Thymus (tissue), 11 donors: ENCODE data around the gene ALS2. TPM values are rescaled to one million over a fixed set of nuclear protein-coding genes. Genes with fewer than 3 reads are reported as not detected.

ENCODE experiments used
- DNase-seq, 9 donors: peaks; one replicate each; pipeline ENCODE4 v3.0.0-alpha.2; 2013; ENCODE audit warnings: low spot score in 9 of 9, low read depth in 6 of 9, missing footprints in 1 of 9
- H3K27ac ChIP-seq, 2 donors: one replicate each; pipeline ENCODE4 v1.5.1; 2013; ENCODE audit warnings: control low read depth in 1 of 2, low read depth in 1 of 2, low read length in 1 of 2, mild to moderate bottlenecking in 1 of 2, moderate library complexity in 1 of 2
- H3K27me3 ChIP-seq, 2 donors: one replicate each; pipeline ENCODE4 v1.5.1; 2013; ENCODE audit warnings: low read length in 1 of 2; ENCODE audit not compliant: control insufficient read depth in 2 of 2, insufficient read depth in 1 of 2
- H3K36me3 ChIP-seq, 2 donors: one replicate each; pipeline ENCODE4 v1.5.1; 2013; ENCODE audit warnings: low read length in 1 of 2, mild to moderate bottlenecking in 1 of 2, moderate library complexity in 1 of 2; ENCODE audit not compliant: control insufficient read depth in 2 of 2, insufficient read depth in 2 of 2
- H3K4me1 ChIP-seq, 2 donors: one replicate each; pipeline ENCODE4 v1.5.1; 2013; ENCODE audit warnings: low read length in 2 of 2; ENCODE audit not compliant: control insufficient read depth in 2 of 2, insufficient read depth in 2 of 2
- H3K4me3 ChIP-seq, 2 donors: one replicate each; pipeline ENCODE4 v1.5.1; 2013; ENCODE audit warnings: low read length in 2 of 2, control low read depth in 1 of 2, mild to moderate bottlenecking in 1 of 2
- H3K9me3 ChIP-seq, 2 donors: one replicate each; pipeline ENCODE4 v1.5.1; 2013; ENCODE audit warnings: low read length in 1 of 2, mild to moderate bottlenecking in 1 of 2; ENCODE audit not compliant: control insufficient read depth in 2 of 2, insufficient read depth in 1 of 2
- WGBS: extraction: QIAGEN DNeasy Blood & Tissue Kit; methylation state at CpG from one replicate; pipeline ENCODE4 v1.1.7; 2013; 5-methylcytosine and 5-hydroxymethylcytosine counted together
- polyA plus RNA-seq: library from polyadenylated mRNA; stranded (reverse); fragments of 200-250 nt; gene quantifications from one replicate; pipeline ENCODE4 v1.2.3, GENCODE V29; 2013
- total RNA-seq: library from RNA; stranded (reverse); fragments of 120-200 nt; gene quantifications from one replicate; pipeline ENCODE4 v1.2.4, GENCODE V29; 2013
- donor health status: healthy.

Gene ALS2
- total and polyA plus RNA-seq, 2 donors = 8.1 to 10.3 TPM

DNA sequence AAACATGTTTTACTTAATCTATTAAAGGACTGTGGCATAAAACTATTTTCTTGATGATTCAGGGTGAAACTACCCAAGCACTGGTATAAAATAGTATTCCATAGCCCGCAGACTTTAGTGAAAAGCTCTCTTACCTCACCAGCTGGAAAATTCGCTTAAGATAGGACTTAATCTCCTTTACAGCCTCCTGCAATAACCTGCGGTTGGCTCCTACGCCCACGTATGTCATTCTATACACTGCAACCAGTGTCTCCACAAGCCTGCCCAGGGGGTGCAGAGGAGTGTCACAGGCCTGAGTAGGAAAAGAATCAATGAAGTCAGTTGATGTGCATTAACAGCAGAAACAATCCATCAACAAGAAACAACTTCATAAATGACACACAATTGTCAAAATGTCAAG, 71.0 kb downstream of the ALS2 start:
- Histone ChIP-seq H3K27ac (no peak overlapping the region), H3K9me3 (no peaks in the 10 kb centered on the region), H3K36me3 (peaks cover 11 to 13% of the 10 kb centered on the region in 2 donors), H3K27me3 (no peaks in the 10 kb centered on the region), H3K4me1 (no peaks in the 10 kb centered on the region), H3K4me3 (no peak overlapping the region)
- DNase-seq = no peak
- 98% methylated on average over 5 of the region's 5 CpGs for WGBS

DNA sequence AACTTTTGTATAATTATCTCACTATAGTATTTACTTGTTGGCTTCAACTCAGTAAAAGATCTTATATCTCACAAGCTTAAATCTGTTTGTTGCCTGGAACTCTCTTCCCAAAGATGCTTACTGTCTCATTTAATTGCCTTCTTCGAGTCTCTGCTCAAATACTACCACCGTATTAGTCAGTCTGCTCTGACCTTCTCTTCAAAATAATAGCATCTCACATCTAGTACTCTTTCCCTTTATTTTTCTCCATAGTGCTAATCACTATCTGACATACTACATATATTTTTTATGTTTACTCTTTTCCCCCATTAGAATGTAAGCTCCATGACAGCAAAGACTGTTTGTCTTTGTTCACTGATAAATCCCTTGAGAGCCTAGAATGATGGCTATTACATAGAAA, 71.7 kb downstream of the ALS2 start:
- no peak overlapping the region for H3K4me3 ChIP-seq
- H3K27me3 ChIP-seq = no peaks in the 10 kb centered on the region
- DNase-seq = no peak
- no peaks in the 10 kb centered on the region for H3K4me1 ChIP-seq
- peaks cover 4 to 8% of the 10 kb centered on the region in 2 donors for H3K36me3 ChIP-seq
- no peak overlapping the region for H3K27ac ChIP-seq
- 96% methylated on average over 2 of the region's 2 CpGs for WGBS
- H3K9me3 ChIP-seq = no peaks in the 10 kb centered on the region

DNA sequence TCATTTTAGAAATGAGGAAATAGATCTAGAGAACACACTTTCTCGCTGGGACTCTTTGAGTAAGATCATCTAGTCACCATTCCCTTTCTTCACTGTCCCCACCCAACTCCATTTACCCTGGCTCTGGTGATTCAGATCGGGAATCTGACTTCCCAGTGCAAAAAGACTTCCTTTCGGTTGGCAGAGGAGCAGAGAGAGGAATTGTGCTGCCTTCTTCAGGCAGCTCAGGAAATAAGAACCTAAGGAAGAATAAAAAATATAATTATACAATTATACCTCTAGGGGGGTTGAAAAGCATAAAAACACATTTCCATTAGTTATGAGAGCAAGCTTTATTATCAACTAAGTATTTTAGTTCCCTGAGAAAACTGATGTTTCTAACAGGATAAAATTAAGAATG, 73.0 kb downstream of the ALS2 start:
- no peaks in the 10 kb centered on the region for H3K27me3 ChIP-seq
- H3K9me3 ChIP-seq = no peaks in the 10 kb centered on the region
- 93% methylated on average over 3 of the region's 3 CpGs for WGBS
- H3K4me1 ChIP-seq = no peaks in the 10 kb centered on the region
- peaks cover 3 to 7% of the 10 kb centered on the region in 2 donors for H3K36me3 ChIP-seq
- DNase-seq = no peak
- no peak overlapping the region for H3K4me3 ChIP-seq
- no peak overlapping the region for H3K27ac ChIP-seq

GRCh38 chr2:201707142-201707541, 73.6 kb downstream of the ALS2 start:
- Histone ChIP-seq H3K27ac (no peak overlapping the region), H3K36me3 (peaks cover 3 to 7% of the 10 kb centered on the region in 2 donors), H3K9me3 (no peaks in the 10 kb centered on the region), H3K27me3 (no peaks in the 10 kb centered on the region), H3K4me3 (no peak overlapping the region), H3K4me1 (no peaks in the 10 kb centered on the region)
- WGBS = 97% methylated on average over 1 of the region's 1 CpG
- no peak for DNase-seq

DNA sequence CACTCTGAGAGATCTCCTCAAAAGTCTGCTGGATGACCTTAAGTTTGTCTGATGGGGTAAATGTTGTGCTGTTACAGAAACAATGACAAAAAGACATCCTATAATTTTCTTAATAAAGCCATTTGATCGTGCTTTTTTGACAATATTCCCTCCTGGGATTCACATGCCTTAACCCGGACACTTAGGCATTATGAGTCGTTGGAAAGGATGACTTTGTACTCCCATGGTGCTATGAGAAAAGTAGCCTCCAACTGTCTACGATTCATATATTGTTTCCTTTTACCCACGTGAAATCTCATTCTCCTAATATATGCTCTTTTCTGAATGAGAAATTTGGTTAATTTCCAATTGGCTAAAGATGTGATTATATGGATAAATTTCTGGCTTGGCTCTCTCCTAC, 76.2 kb downstream of the ALS2 start:
- H3K27ac ChIP-seq = no peak overlapping the region
- no peak overlapping the region for H3K4me3 ChIP-seq
- DNase-seq = no peak
- H3K36me3 ChIP-seq = peaks cover 3 to 12% of the 10 kb centered on the region in 2 donors
- no peaks in the 10 kb centered on the region for H3K4me1 ChIP-seq
- no peaks in the 10 kb centered on the region for H3K9me3 ChIP-seq
- H3K27me3 ChIP-seq = no peaks in the 10 kb centered on the region
- 98% methylated on average over 5 of the region's 5 CpGs for WGBS

DNA sequence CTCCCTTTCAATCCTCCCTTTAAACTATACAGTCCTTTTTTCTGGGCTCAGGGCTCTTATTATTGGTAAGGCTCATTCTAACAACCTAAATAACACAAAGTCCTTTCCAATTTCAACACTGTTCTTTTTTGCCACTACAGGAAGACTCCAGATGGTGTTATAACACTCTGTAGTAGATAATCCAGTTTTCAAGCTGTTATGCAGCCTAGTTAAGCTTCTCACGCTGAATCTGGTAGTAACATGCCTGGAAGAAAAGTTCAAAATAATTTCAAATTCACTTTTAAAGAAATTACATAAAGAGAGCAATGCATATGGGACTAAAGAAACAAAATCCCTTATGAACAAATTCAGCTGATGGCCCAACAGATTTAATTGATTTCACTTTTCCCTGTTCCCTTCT, 79.1 kb downstream of the ALS2 start:
- no peak for DNase-seq
- 99% methylated on average over 1 of the region's 1 CpG for WGBS
- Histone ChIP-seq H3K27ac (no peak overlapping the region), H3K4me3 (no peak overlapping the region), H3K27me3 (no peaks in the 10 kb centered on the region), H3K4me1 (no peaks in the 10 kb centered on the region), H3K9me3 (no peaks in the 10 kb centered on the region), H3K36me3 (peaks cover 1 to 10% of the 10 kb centered on the region in 2 donors)

- no peak for DNase-seq
- H3K9me3 ChIP-seq = no peaks in the 10 kb centered on the region
- no peaks in the 10 kb centered on the region for H3K4me1 ChIP-seq
- H3K4me3 ChIP-seq = no peak overlapping the region
- H3K36me3 ChIP-seq = peaks cover 0 to 5% of the 10 kb centered on the region in 2 donors
- 96% methylated on average over 1 of the region's 1 CpG for WGBS
- H3K27me3 ChIP-seq = no peaks in the 10 kb centered on the region
- no peak overlapping the region for H3K27ac ChIP-seq
These were observed 81.3 kb downstream of the ALS2 start for GRCh38 chr2:201699416-201699815.

GRCh38 chr2:201698588-201699226, 82.0 kb downstream of the ALS2 start, which contains the start of gene MPP4:
TSS of gene MPP4 (minus strand) at chr2:201698644. CDS start at chr2:201693954, 4,690 bp downstream.
- peaks cover 0 to 5% of the 10 kb centered on the region in 2 donors for H3K36me3 ChIP-seq
- H3K4me3 ChIP-seq = no peak within 1 kb of the TSS
- no peaks in the 10 kb centered on the region for H3K9me3 ChIP-seq
- H3K27ac ChIP-seq = no peak within 1 kb of the TSS
- no peaks in the 10 kb centered on the region for H3K4me1 ChIP-seq
- 84% methylated on average over 3 of the region's 3 CpGs for WGBS
- H3K27me3 ChIP-seq = no peaks in the 10 kb centered on the region
- no peak for DNase-seq

DNA sequence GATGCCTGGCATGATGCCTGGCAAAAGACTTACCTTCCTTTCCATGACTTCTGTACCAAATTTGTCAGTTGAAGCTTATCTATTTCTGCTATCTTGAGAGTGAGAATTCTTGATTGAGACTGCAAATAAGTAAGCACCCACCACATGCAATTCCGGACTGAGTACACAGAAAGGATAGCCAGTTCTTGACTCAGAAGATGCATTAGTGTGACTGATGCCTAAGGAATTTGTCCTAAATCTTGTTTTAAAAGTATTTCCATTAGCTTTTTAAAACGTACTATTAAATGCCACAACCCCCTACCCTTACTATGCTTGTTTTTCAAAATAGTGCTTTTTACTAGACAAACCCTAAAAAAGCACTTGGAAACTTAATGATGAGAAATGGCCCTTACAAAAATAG, 82.8 kb downstream of the ALS2 start:
- H3K27me3 ChIP-seq = no peaks in the 10 kb centered on the region
- no peak for DNase-seq
- H3K4me1 ChIP-seq = no peaks in the 10 kb centered on the region
- H3K9me3 ChIP-seq = no peaks in the 10 kb centered on the region
- peaks cover 0 to 5% of the 10 kb centered on the region in 2 donors for H3K36me3 ChIP-seq
- 94% methylated on average over 2 of the region's 2 CpGs for WGBS
- no peak overlapping the region for H3K4me3 ChIP-seq
- no peak overlapping the region for H3K27ac ChIP-seq
